ENCODE data around the gene WASHC2C. TPM values are rescaled to one million over a fixed set of nuclear protein-coding genes. Genes with fewer than 3 reads are reported as not detected.
"Not testable (repeated sequence)": the region's sequence is repeated elsewhere in the genome, so short reads cannot be mapped to it uniquely, and the experiment has no call there.

Gene WASHC2C
- total RNA-seq = 10 to 100 TPM; 54.7 to 76.0 (median 67.8) TPM
- polyA plus RNA-seq = 10 to 100 TPM; 13.7 to 35.9 TPM
- total RNA-seq = 109 reads per million, percentile 86 among the genes with 10 or more reads in this experiment

GRCh38 chr10:45726703-45727420 lies at the start of gene WASHC2C:
Gene WASHC2C, plus strand, starts transcription at chr10:45727266. Its CDS starts 52 bp downstream, at chr10:45727318.
- H3K27ac ChIP-seq (ENCODE audit: low read depth, low read length) = peak within 1 kb of the TSS; percentile 68
- H3K36me3 ChIP-seq (ENCODE audit: control insufficient read depth in 2 of 3, insufficient read depth in 3 of 3, low read length in 3 of 3); H3K36me3 Mint-ChIP-seq; H3K9me3 ChIP-seq (ENCODE audit: control insufficient read depth in 2 of 3, low read length in 3 of 3); H3K27me3 ChIP-seq (ENCODE audit: control insufficient read depth in 2 of 2, insufficient read depth in 2 of 2, low read length in 2 of 2); CTCF ChIA-PET; H3K9me3 Mint-ChIP-seq; H3K4me1 ChIP-seq (ENCODE audit: control insufficient read depth in 2 of 2, insufficient read depth in 2 of 2, low read length in 2 of 2); H3K27me3 Mint-ChIP-seq: not testable (repeated sequence)
- ATAC-seq (peak; percentile 96), DNase-seq (peak; percentile 82 to 99 (median 94))
- Mint-ChIP-seq H3K4me1 (peaks cover 0 to 18% (median 13%) of the 10 kb centered on the region in 7 donors), H3K4me3 (peak within 1 kb of the TSS; percentile 72 to 91 (median 84)), H3K27ac (peak within 1 kb of the TSS; percentile 85 to 94 (median 90))
- intact Hi-C loops (cut with micrococcal nuclease) = loop anchor here in 1 of 2 donors (2.0 kb wide), 2 partner anchors 54 to 262 kb away; partner anchors contain the start of gene ZFAND4
- H3K4me3 ChIP-seq (ENCODE audit: low read length) = peak within 1 kb of the TSS; percentile 58
- POLR2A ChIA-PET = interaction anchor here (0.6 to 1.4 kb wide), 3 partner anchors 12 to 308 kb away, joined by 3 to 5 read pairs (median 3); no protein-coding TSS in a partner anchor

- ATAC-seq; POLR2A ChIA-PET; H3K27me3 Mint-ChIP-seq; H3K27ac ChIP-seq (ENCODE audit: low read depth, low read length); CTCF ChIA-PET; H3K9me3 ChIP-seq (ENCODE audit: control insufficient read depth in 2 of 3, low read length in 3 of 3); H3K36me3 ChIP-seq (ENCODE audit: control insufficient read depth in 2 of 3, insufficient read depth in 3 of 3, low read length in 3 of 3); H3K4me3 ChIP-seq (ENCODE audit: low read length); H3K9me3 Mint-ChIP-seq; H3K4me1 Mint-ChIP-seq; H3K27ac Mint-ChIP-seq; H3K4me3 Mint-ChIP-seq; H3K4me1 ChIP-seq (ENCODE audit: control insufficient read depth in 2 of 2, insufficient read depth in 2 of 2, low read length in 2 of 2); DNase-seq; H3K27me3 ChIP-seq (ENCODE audit: control insufficient read depth in 2 of 2, insufficient read depth in 2 of 2, low read length in 2 of 2); H3K36me3 Mint-ChIP-seq: not testable (repeated sequence)
- intact Hi-C loops (cut with micrococcal nuclease) = loop anchor here (10.0 kb wide), 2 partner anchors 304 to 674 kb away; partner anchors contain the start of genes ALOX5 (in 1 of the 2) and ZNF22 (in 1 of the 2)
Measured at GRCh38 chr10:45678467-45678866, 48.6 kb upstream of the WASHC2C start.

GRCh38 chr10:45710200-45710796 lies 16.8 kb upstream of the WASHC2C start:
- H3K4me3 ChIP-seq (ENCODE audit: low read length); ATAC-seq; H3K27ac ChIP-seq (ENCODE audit: low read depth, low read length); CTCF ChIA-PET; DNase-seq; H3K9me3 Mint-ChIP-seq; H3K27me3 ChIP-seq (ENCODE audit: control insufficient read depth in 2 of 2, insufficient read depth in 2 of 2, low read length in 2 of 2); H3K27me3 Mint-ChIP-seq; H3K4me1 ChIP-seq (ENCODE audit: control insufficient read depth in 2 of 2, insufficient read depth in 2 of 2, low read length in 2 of 2); H3K9me3 ChIP-seq (ENCODE audit: control insufficient read depth in 2 of 3, low read length in 3 of 3); intact Hi-C loops (cut with micrococcal nuclease); H3K36me3 ChIP-seq (ENCODE audit: control insufficient read depth in 2 of 3, insufficient read depth in 3 of 3, low read length in 3 of 3): not testable (repeated sequence)
- H3K27ac Mint-ChIP-seq = peak overlapping the region in 1 of 9 donors; percentile 65
- H3K4me1 Mint-ChIP-seq = peaks cover 0 to 12% (median 0%) of the 10 kb centered on the region in 7 donors
- POLR2A ChIA-PET = interaction anchor here (0.7 kb wide), 1 partner anchor 102 kb away, joined by 4 read pairs; no protein-coding TSS in a partner anchor
- H3K4me3 Mint-ChIP-seq = peak overlapping the region in 1 of 10 donors; percentile 10
- H3K36me3 Mint-ChIP-seq = peaks cover 2 to 24% (median 4%) of the 10 kb centered on the region in 5 donors

- H3K36me3 ChIP-seq (ENCODE audit: control insufficient read depth in 2 of 3, insufficient read depth in 3 of 3, low read length in 3 of 3); H3K4me3 Mint-ChIP-seq; CTCF ChIA-PET; H3K9me3 ChIP-seq (ENCODE audit: control insufficient read depth in 2 of 3, low read length in 3 of 3); DNase-seq; H3K4me1 Mint-ChIP-seq; H3K27me3 Mint-ChIP-seq; ATAC-seq; intact Hi-C loops (cut with micrococcal nuclease); H3K4me1 ChIP-seq (ENCODE audit: control insufficient read depth in 2 of 2, insufficient read depth in 2 of 2, low read length in 2 of 2); H3K4me3 ChIP-seq (ENCODE audit: low read length); POLR2A ChIA-PET; H3K27ac ChIP-seq (ENCODE audit: low read depth, low read length); H3K9me3 Mint-ChIP-seq; H3K27me3 ChIP-seq (ENCODE audit: control insufficient read depth in 2 of 2, insufficient read depth in 2 of 2, low read length in 2 of 2): not testable (repeated sequence)
- Mint-ChIP-seq H3K27ac (peak overlapping the region in 1 of 9 donors; percentile 46), H3K36me3 (peaks cover 2 to 25% (median 4%) of the 10 kb centered on the region in 5 donors)
Measured at GRCh38 chr10:45711223-45711622, 15.8 kb upstream of the WASHC2C start.

- intact Hi-C loops (cut with micrococcal nuclease); H3K9me3 ChIP-seq (ENCODE audit: control insufficient read depth in 2 of 3, low read length in 3 of 3); ATAC-seq; DNase-seq; H3K4me3 ChIP-seq (ENCODE audit: low read length); H3K4me1 ChIP-seq (ENCODE audit: control insufficient read depth in 2 of 2, insufficient read depth in 2 of 2, low read length in 2 of 2); H3K36me3 ChIP-seq (ENCODE audit: control insufficient read depth in 2 of 3, insufficient read depth in 3 of 3, low read length in 3 of 3); H3K27ac Mint-ChIP-seq; CTCF ChIA-PET; H3K27me3 ChIP-seq (ENCODE audit: control insufficient read depth in 2 of 2, insufficient read depth in 2 of 2, low read length in 2 of 2); H3K4me1 Mint-ChIP-seq; H3K9me3 Mint-ChIP-seq; POLR2A ChIA-PET; H3K4me3 Mint-ChIP-seq; H3K27ac ChIP-seq (ENCODE audit: low read depth, low read length); H3K27me3 Mint-ChIP-seq: not testable (repeated sequence)
- peaks cover 0 to 33% (median 12%) of the 10 kb centered on the region in 5 donors for H3K36me3 Mint-ChIP-seq
Measured at GRCh38 chr10:45717053-45717452, 10.0 kb upstream of the WASHC2C start.

GRCh38 chr10:45717642-45718041 lies 9.4 kb upstream of the WASHC2C start:
- H3K36me3 ChIP-seq (ENCODE audit: control insufficient read depth in 2 of 3, insufficient read depth in 3 of 3, low read length in 3 of 3); H3K27me3 ChIP-seq (ENCODE audit: control insufficient read depth in 2 of 2, insufficient read depth in 2 of 2, low read length in 2 of 2); H3K4me1 ChIP-seq (ENCODE audit: control insufficient read depth in 2 of 2, insufficient read depth in 2 of 2, low read length in 2 of 2); DNase-seq; H3K4me1 Mint-ChIP-seq; POLR2A ChIA-PET; intact Hi-C loops (cut with micrococcal nuclease); ATAC-seq; H3K9me3 ChIP-seq (ENCODE audit: control insufficient read depth in 2 of 3, low read length in 3 of 3); CTCF ChIA-PET; H3K4me3 Mint-ChIP-seq; H3K27ac ChIP-seq (ENCODE audit: low read depth, low read length); H3K27ac Mint-ChIP-seq; H3K9me3 Mint-ChIP-seq; H3K27me3 Mint-ChIP-seq; H3K4me3 ChIP-seq (ENCODE audit: low read length): not testable (repeated sequence)
- H3K36me3 Mint-ChIP-seq = peaks cover 0 to 33% (median 12%) of the 10 kb centered on the region in 5 donors

Measured in naive thymus-derived CD4-positive, alpha-beta T cell (primary cell).